KMS-11 (cell line): ENCODE data around the gene SMC2.

Source experiments
- H2AFZ ChIP-seq: fragments of 200-600 bp; sonication (generic); 2 replicates; pipeline ENCODE4 v1.6.1; 2016; ENCODE audit warnings: antibody characterized with exemption, mixed run types, low read depth
- H3K27ac ChIP-seq: fragments of 200-600 bp; sonication (generic); 2 replicates; pipeline ENCODE4 v1.6.1; 2016; ENCODE audit warnings: mild to moderate bottlenecking, mixed run types
- H3K27me3 ChIP-seq: fragments of 200-600 bp; sonication (generic); 2 replicates; pipeline ENCODE4 v1.6.1; 2017; ENCODE audit warnings: mild to moderate bottlenecking, low read depth, mixed run types, moderate library complexity; ENCODE audit not compliant: insufficient read depth
- H3K36me3 ChIP-seq: fragments of 200-600 bp; sonication (generic); 2 replicates; pipeline ENCODE4 v1.6.1; 2017; ENCODE audit warnings: mild to moderate bottlenecking, mixed run types; ENCODE audit not compliant: insufficient read depth
- H3K4me1 ChIP-seq: fragments of 200-600 bp; sonication (generic); 2 replicates; pipeline ENCODE4 v1.6.1; 2016; ENCODE audit warnings: mild to moderate bottlenecking, low read depth, mixed run types; ENCODE audit not compliant: poor library complexity, severe bottlenecking
- H3K4me2 ChIP-seq: fragments of 200-600 bp; sonication (generic); 2 replicates; pipeline ENCODE4 v1.7.0; 2016; ENCODE audit warnings: mild to moderate bottlenecking, mixed run types
- H3K4me3 ChIP-seq: fragments of 200-600 bp; sonication (generic); IDR thresholded peaks from 2 replicates; pipeline ENCODE4 v1.6.1; 2017; ENCODE audit warnings: low read depth, low read length, mixed read lengths; ENCODE audit not compliant: insufficient read depth
- H3K79me2 ChIP-seq: fragments of 200-600 bp; sonication (generic); 2 replicates; pipeline ENCODE4 v1.6.1; 2016; ENCODE audit warnings: low read depth, mixed run types; ENCODE audit not compliant: insufficient read depth
- H3K9ac ChIP-seq: fragments of 200-600 bp; sonication (generic); 2 replicates; pipeline ENCODE4 v1.6.1; 2016; ENCODE audit warnings: mild to moderate bottlenecking, mixed run types
- H4K20me1 ChIP-seq: fragments of 200-600 bp; sonication (generic); 2 replicates; pipeline ENCODE4 v1.6.1; 2016; ENCODE audit warnings: mild to moderate bottlenecking, mixed run types; ENCODE audit not compliant: insufficient read depth
- TF ChIP-seq, protein P1 (sequence below): fragments of 200-600 bp; sonication (generic); conservative IDR thresholded peaks from 2 replicates; pipeline ENCODE4 v1.6.1; 2017; ENCODE audit warnings: low read depth, mild to moderate bottlenecking, antibody characterized with exemption, low read length, moderate library complexity, mixed read lengths

SMC2 gene

DNA sequence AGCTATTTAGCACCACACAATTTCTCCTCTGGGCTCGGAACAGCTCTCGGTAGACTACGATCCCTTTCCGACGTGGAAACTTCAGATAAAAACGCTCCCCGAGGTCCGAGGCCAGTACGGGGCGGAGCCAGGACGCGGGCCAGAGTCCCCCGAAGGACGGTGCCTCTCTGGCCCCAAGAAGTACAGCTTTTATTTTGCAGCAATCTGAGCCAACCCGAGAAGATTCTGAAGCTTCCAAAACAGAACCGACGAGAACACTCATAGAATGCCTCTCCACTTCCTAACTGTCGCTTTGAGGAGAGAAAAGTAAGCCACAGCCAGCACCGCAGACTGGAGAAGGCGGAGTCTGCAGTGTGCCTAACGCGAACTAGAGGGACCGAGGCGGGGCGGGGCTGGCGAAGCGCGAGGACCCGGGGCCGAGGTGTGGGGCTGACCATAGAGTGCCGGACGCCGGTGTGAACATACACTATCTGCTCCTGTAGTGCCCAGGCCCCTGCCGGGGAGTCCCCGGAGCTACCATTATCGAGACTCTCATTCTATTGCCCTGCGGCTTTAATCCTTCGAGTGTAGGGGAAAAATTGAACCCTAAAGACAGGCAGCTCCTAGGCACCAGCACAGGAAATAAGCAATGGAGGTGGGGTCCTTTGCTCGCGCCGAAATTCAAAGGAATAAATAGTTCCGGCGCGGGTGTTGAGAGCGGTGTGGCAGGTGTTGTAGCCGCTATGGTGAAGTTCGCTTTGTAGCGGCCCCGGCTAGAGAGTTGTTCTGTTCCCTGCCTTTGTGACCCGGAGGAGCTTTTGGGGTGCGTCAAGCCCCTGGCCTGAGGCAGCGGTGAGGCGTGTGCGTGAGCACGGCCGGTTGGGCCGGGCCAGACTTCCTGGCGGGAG lies at the start of gene SMC2:
TSS of gene SMC2 (plus strand) at position 663 of the 887 bp plus-strand sequence. CDS start 1,076 bp downstream, outside the sequence.
- Histone ChIP-seq H3K27me3 (no peaks in the 10 kb centered on the region), H3K4me3 (peak within 1 kb of the TSS; percentile 43), H4K20me1 (no peaks in the 10 kb centered on the region), H3K4me1 (peaks cover 26% of the 10 kb centered on the region), H3K79me2 (peaks cover 36% of the 10 kb centered on the region), H3K36me3 (no peaks in the 10 kb centered on the region), H2AFZ (peak within 1 kb of the TSS; percentile 72), H3K4me2 (peak within 1 kb of the TSS; percentile 78), H3K27ac (peak within 1 kb of the TSS; percentile 93), H3K9ac (peak within 1 kb of the TSS; percentile 91)
- TF ChIP-seq, protein P1, sequence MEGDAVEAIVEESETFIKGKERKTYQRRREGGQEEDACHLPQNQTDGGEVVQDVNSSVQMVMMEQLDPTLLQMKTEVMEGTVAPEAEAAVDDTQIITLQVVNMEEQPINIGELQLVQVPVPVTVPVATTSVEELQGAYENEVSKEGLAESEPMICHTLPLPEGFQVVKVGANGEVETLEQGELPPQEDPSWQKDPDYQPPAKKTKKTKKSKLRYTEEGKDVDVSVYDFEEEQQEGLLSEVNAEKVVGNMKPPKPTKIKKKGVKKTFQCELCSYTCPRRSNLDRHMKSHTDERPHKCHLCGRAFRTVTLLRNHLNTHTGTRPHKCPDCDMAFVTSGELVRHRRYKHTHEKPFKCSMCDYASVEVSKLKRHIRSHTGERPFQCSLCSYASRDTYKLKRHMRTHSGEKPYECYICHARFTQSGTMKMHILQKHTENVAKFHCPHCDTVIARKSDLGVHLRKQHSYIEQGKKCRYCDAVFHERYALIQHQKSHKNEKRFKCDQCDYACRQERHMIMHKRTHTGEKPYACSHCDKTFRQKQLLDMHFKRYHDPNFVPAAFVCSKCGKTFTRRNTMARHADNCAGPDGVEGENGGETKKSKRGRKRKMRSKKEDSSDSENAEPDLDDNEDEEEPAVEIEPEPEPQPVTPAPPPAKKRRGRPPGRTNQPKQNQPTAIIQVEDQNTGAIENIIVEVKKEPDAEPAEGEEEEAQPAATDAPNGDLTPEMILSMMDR: no peak

DNA sequence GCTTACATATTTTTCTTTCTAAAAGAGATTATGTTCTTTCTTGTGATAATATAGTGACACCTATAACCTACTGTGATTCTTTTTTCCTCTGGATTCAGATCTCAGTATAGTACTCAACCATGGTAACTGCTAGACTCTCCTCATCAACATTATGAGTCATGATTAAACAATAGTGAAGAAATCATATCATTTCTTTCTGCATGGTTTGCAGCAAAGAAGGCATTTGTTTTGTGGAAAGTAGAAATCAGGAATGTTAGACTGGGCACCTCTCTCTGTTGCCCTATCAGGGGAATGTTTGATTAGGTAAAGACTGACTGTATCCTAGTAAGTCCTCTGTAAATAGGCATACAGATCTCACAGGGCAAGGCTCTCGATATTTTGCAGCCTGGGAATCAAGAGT lies 25.6 kb upstream of the SMC2 start:
- TF ChIP-seq, protein P1: no peak
- Histone ChIP-seq H3K9ac (no peak overlapping the region), H2AFZ (no peak overlapping the region), H3K27ac (no peak overlapping the region), H4K20me1 (no peaks in the 10 kb centered on the region), H3K36me3 (no peaks in the 10 kb centered on the region), H3K4me2 (no peak overlapping the region), H3K4me3 (no peak overlapping the region), H3K4me1 (no peaks in the 10 kb centered on the region), H3K27me3 (no peaks in the 10 kb centered on the region), H3K79me2 (no peaks in the 10 kb centered on the region)

DNA sequence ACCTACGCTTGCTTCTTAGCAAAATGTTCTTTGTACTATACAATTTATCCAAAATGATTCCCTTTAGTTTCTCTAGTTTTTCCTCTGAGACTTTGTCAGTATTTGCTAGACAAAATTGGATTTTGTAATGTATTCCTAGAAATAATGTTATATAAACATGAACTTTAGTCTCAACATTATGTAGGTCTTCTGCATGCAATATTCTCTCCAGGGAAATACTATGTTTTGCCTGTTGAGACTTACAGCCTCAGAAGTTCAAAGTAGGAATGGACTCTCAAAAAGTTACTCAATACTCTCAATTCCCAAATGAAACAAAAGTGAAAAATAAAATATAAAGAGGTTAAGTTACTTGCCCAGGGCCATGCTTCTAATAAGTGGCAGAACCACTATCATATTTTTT lies 24.8 kb upstream of the SMC2 start:
- Histone ChIP-seq H3K4me1 (no peaks in the 10 kb centered on the region), H2AFZ (no peak overlapping the region), H3K27me3 (no peaks in the 10 kb centered on the region), H3K27ac (no peak overlapping the region), H3K4me2 (no peak overlapping the region), H3K9ac (no peak overlapping the region), H4K20me1 (no peaks in the 10 kb centered on the region), H3K4me3 (no peak overlapping the region), H3K36me3 (no peaks in the 10 kb centered on the region), H3K79me2 (no peaks in the 10 kb centered on the region)
- TF ChIP-seq, protein P1: no peak

DNA sequence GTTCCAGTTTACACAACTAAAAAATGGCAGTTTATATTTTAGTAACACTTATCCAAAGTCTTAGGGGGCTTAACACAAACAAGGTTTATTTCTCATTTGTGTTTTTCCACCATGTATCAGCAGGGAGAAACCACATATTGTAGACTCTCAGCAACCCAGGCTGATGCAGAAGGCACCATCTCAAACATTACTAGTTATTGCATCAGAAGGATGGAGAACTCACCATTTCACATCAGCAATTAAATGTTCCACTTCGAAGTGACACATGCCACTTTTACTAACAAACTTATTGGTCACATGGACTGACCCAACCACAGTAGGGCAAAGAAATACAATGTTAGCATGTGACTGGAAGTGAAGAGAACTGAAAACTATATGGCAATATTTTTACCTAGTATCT lies 22.5 kb upstream of the SMC2 start:
- Histone ChIP-seq H3K27ac (no peak overlapping the region), H3K4me2 (no peak overlapping the region), H3K4me3 (no peak overlapping the region), H3K79me2 (no peaks in the 10 kb centered on the region), H3K4me1 (peaks cover 10% of the 10 kb centered on the region), H2AFZ (no peak overlapping the region), H3K36me3 (no peaks in the 10 kb centered on the region), H3K27me3 (no peaks in the 10 kb centered on the region), H4K20me1 (no peaks in the 10 kb centered on the region), H3K9ac (no peak overlapping the region)
- TF ChIP-seq, protein P1: no peak
